HUES48 (cell line): ENCODE results near the gene PICALM.

Experiments used
- H3K27ac ChIP-seq: one replicate; pipeline ENCODE4 v1.7.0; 2013; ENCODE audit warnings: low read depth, low read length, inconsistent platforms
- H3K27me3 ChIP-seq: 2 replicates; pipeline ENCODE4 v1.6.1; 2013; ENCODE audit warnings: mild to moderate bottlenecking, low read length; ENCODE audit not compliant: control insufficient read depth, insufficient read depth
- H3K36me3 ChIP-seq: 2 replicates; pipeline ENCODE4 v1.6.1; 2013; ENCODE audit warnings: low read length; ENCODE audit not compliant: control insufficient read depth, insufficient read depth
- H3K4me1 ChIP-seq: 2 replicates; pipeline ENCODE4 v1.6.1; 2013; ENCODE audit warnings: mild to moderate bottlenecking, low read length; ENCODE audit not compliant: control insufficient read depth, insufficient read depth
- H3K4me3 ChIP-seq: 2 replicates; pipeline ENCODE4 v1.5.1; 2013; ENCODE audit warnings: mild to moderate bottlenecking, low read depth, low read length
- H3K9ac ChIP-seq: 2 replicates; pipeline ENCODE4 v1.6.1; 2013; ENCODE audit warnings: mild to moderate bottlenecking, low read depth, low read length, moderate library complexity
- H3K9me3 ChIP-seq: 2 replicates; pipeline ENCODE4 v1.6.1; 2013; ENCODE audit warnings: low read length; ENCODE audit not compliant: control insufficient read depth, insufficient read depth

Gene PICALM

GRCh38 chr11:86016451-86016850 lies 52.4 kb downstream of the PICALM start:
- no peaks in the 10 kb centered on the region for H3K27me3 ChIP-seq
- H3K4me1 ChIP-seq = no peaks in the 10 kb centered on the region
- H3K36me3 ChIP-seq = peaks cover 59% of the 10 kb centered on the region
- H3K9ac ChIP-seq = no peak overlapping the region
- H3K27ac ChIP-seq = no peak overlapping the region
- H3K4me3 ChIP-seq = no peak overlapping the region
- no peaks in the 10 kb centered on the region for H3K9me3 ChIP-seq

- peaks cover 61% of the 10 kb centered on the region for H3K36me3 ChIP-seq
- H3K27me3 ChIP-seq = no peaks in the 10 kb centered on the region
- H3K4me1 ChIP-seq = no peaks in the 10 kb centered on the region
- H3K9me3 ChIP-seq = no peaks in the 10 kb centered on the region
- H3K9ac ChIP-seq = no peak overlapping the region
- no peak overlapping the region for H3K4me3 ChIP-seq
- H3K27ac ChIP-seq = no peak overlapping the region
These were observed 53.2 kb downstream of the PICALM start for GRCh38 chr11:86015699-86016098.

GRCh38 chr11:86014221-86014620 lies 54.7 kb downstream of the PICALM start:
- Histone ChIP-seq H3K4me1 (no peaks in the 10 kb centered on the region), H3K4me3 (no peak overlapping the region), H3K36me3 (peaks cover 58% of the 10 kb centered on the region), H3K9ac (no peak overlapping the region), H3K9me3 (no peaks in the 10 kb centered on the region), H3K27me3 (no peaks in the 10 kb centered on the region), H3K27ac (no peak overlapping the region)

GRCh38 chr11:86013713-86014112 lies 55.2 kb downstream of the PICALM start:
- Histone ChIP-seq H3K9me3 (no peaks in the 10 kb centered on the region), H3K4me1 (no peaks in the 10 kb centered on the region), H3K27me3 (no peaks in the 10 kb centered on the region), H3K27ac (no peak overlapping the region), H3K9ac (no peak overlapping the region), H3K4me3 (no peak overlapping the region), H3K36me3 (peaks cover 55% of the 10 kb centered on the region)

- Histone ChIP-seq H3K4me1 (peaks cover under 1% of the 10 kb centered on the region; the same call in 1 of the 2 replicates), H3K36me3 (peaks cover 68% of the 10 kb centered on the region), H3K9me3 (no peaks in the 10 kb centered on the region), H3K27me3 (no peaks in the 10 kb centered on the region), H3K27ac (no peak overlapping the region), H3K9ac (no peak overlapping the region), H3K4me3 (no peak overlapping the region)
These were observed 57.7 kb downstream of the PICALM start for GRCh38 chr11:86011175-86011574.

- no peaks in the 10 kb centered on the region for H3K27me3 ChIP-seq
- H3K27ac ChIP-seq = no peak overlapping the region
- H3K4me1 ChIP-seq = peaks cover 6% of the 10 kb centered on the region; the same call in 1 of the 2 replicates
- H3K9ac ChIP-seq = no peak overlapping the region
- H3K36me3 ChIP-seq = peaks cover 94% of the 10 kb centered on the region
- H3K4me3 ChIP-seq = no peak overlapping the region
- no peaks in the 10 kb centered on the region for H3K9me3 ChIP-seq
These were observed 65.2 kb downstream of the PICALM start for GRCh38 chr11:86003654-86004053.

- Histone ChIP-seq H3K9me3 (no peaks in the 10 kb centered on the region), H3K36me3 (peaks cover 94% of the 10 kb centered on the region), H3K27me3 (no peaks in the 10 kb centered on the region), H3K9ac (no peak overlapping the region), H3K27ac (no peak overlapping the region), H3K4me1 (peaks cover 6% of the 10 kb centered on the region; the same call in 1 of the 2 replicates), H3K4me3 (no peak overlapping the region)
These were observed 66.5 kb downstream of the PICALM start for GRCh38 chr11:86002431-86002830.

GRCh38 chr11:85991508-85991907 lies 77.4 kb downstream of the PICALM start:
- Histone ChIP-seq H3K27me3 (no peaks in the 10 kb centered on the region), H3K36me3 (peaks cover 69% of the 10 kb centered on the region), H3K4me1 (no peaks in the 10 kb centered on the region), H3K9ac (no peak overlapping the region), H3K4me3 (no peak overlapping the region), H3K9me3 (no peaks in the 10 kb centered on the region), H3K27ac (no peak overlapping the region)

GRCh38 chr11:85989746-85990145 lies 79.1 kb downstream of the PICALM start:
- Histone ChIP-seq H3K9me3 (no peaks in the 10 kb centered on the region), H3K4me3 (no peak overlapping the region), H3K36me3 (peaks cover 53% of the 10 kb centered on the region), H3K27me3 (no peaks in the 10 kb centered on the region), H3K4me1 (peaks cover 5% of the 10 kb centered on the region; the same call in 1 of the 2 replicates), H3K9ac (no peak overlapping the region), H3K27ac (no peak overlapping the region)

- Histone ChIP-seq H3K36me3 (peaks cover 43% of the 10 kb centered on the region), H3K27me3 (no peaks in the 10 kb centered on the region), H3K4me1 (peaks cover 8% of the 10 kb centered on the region; the same call in 1 of the 2 replicates), H3K4me3 (no peak overlapping the region), H3K9me3 (no peaks in the 10 kb centered on the region), H3K27ac (no peak overlapping the region), H3K9ac (no peak overlapping the region)
These were observed 80.1 kb downstream of the PICALM start for GRCh38 chr11:85988780-85989179.

GRCh38 chr11:85977751-85978160 lies 91.1 kb downstream of the PICALM start:
- no peak overlapping the region for H3K4me3 ChIP-seq
- no peak overlapping the region for H3K27ac ChIP-seq
- no peak overlapping the region for H3K9ac ChIP-seq
- H3K4me1 ChIP-seq = no peaks in the 10 kb centered on the region
- H3K27me3 ChIP-seq = no peaks in the 10 kb centered on the region
- H3K9me3 ChIP-seq = no peaks in the 10 kb centered on the region
- H3K36me3 ChIP-seq = peaks cover 81% of the 10 kb centered on the region

- no peak overlapping the region for H3K4me3 ChIP-seq
- peaks cover 85% of the 10 kb centered on the region for H3K36me3 ChIP-seq
- no peaks in the 10 kb centered on the region for H3K4me1 ChIP-seq
- H3K9me3 ChIP-seq = no peaks in the 10 kb centered on the region
- H3K27ac ChIP-seq = no peak overlapping the region
- no peaks in the 10 kb centered on the region for H3K27me3 ChIP-seq
- H3K9ac ChIP-seq = no peak overlapping the region
These were observed 92.4 kb downstream of the PICALM start for GRCh38 chr11:85976525-85976924.
